Karpas-422 (cell line): ENCODE data around the gene SLC9C1. TPM values are rescaled to one million over a fixed set of nuclear protein-coding genes. Genes with fewer than 3 reads are reported as not detected.
A peak's percentile ranks its signal among the peaks of the same experiment; 100 is the strongest.

Source experiments
- DNase-seq: peaks from one replicate; pipeline ENCODE4 v3.0.0-alpha.2; 2015
- H2AFZ ChIP-seq: fragments of 200-600 bp; sonication (generic); 2 replicates; pipeline ENCODE4 v1.6.1; 2014; ENCODE audit warnings: antibody characterized with exemption, low read length, mixed read lengths
- H3K27ac ChIP-seq: fragments of 200-600 bp; sonication (generic); 2 replicates; pipeline ENCODE4 v1.5.1; 2014; ENCODE audit warnings: mild to moderate bottlenecking, low read length, moderate library complexity
- H3K27me3 ChIP-seq: fragments of 200-600 bp; sonication (generic); 2 replicates; pipeline ENCODE4 v1.6.1; 2014; ENCODE audit warnings: low read length, mixed read lengths
- H3K36me3 ChIP-seq: fragments of 200-600 bp; sonication (generic); 2 replicates; pipeline ENCODE4 v1.6.1; 2014; ENCODE audit warnings: low read length, mixed read lengths; ENCODE audit not compliant: insufficient read depth
- H3K4me1 ChIP-seq: fragments of 200-600 bp; sonication (generic); 2 replicates; pipeline ENCODE4 v1.6.1; 2014; ENCODE audit warnings: mild to moderate bottlenecking, low read length, mixed read lengths
- H3K4me2 ChIP-seq: fragments of 200-600 bp; sonication (generic); 2 replicates; pipeline ENCODE4 v1.6.1; 2014; ENCODE audit warnings: low read length, low read depth, mild to moderate bottlenecking; ENCODE audit not compliant: poor library complexity, severe bottlenecking
- H3K4me3 ChIP-seq: fragments of 200-600 bp; sonication (generic); 2 replicates; pipeline ENCODE4 v1.5.1; 2014; ENCODE audit warnings: mild to moderate bottlenecking, antibody characterized with exemption, low read length, mixed read lengths
- H3K79me2 ChIP-seq: fragments of 200-600 bp; sonication (generic); 2 replicates; pipeline ENCODE4 v1.6.1; 2014; ENCODE audit warnings: mild to moderate bottlenecking, low read length, mixed read lengths
- H3K9ac ChIP-seq: fragments of 200-600 bp; sonication (generic); 2 replicates; pipeline ENCODE4 v1.6.0; 2014; ENCODE audit warnings: low read length
- H3K9me2 ChIP-seq: fragments of 200-600 bp; sonication (generic), shearing (Covaris generic); replicated peaks from 2 replicates; pipeline ENCODE4 v1.6.0; 2014; ENCODE audit warnings: mild to moderate bottlenecking, low read length, moderate library complexity; ENCODE audit not compliant: insufficient read depth
- H3K9me3 ChIP-seq: fragments of 300-700, 200-600 bp; sonication (generic); 2 replicates; pipeline ENCODE4 v1.6.1; 2014; ENCODE audit warnings: low read length, mixed read lengths
- H4K20me1 ChIP-seq: fragments of 200-600 bp; sonication (generic); 2 replicates; pipeline ENCODE4 v1.6.1; 2014; ENCODE audit warnings: mild to moderate bottlenecking, antibody characterized with exemption, low read length, low read depth; ENCODE audit not compliant: insufficient read depth
- total RNA-seq: library from RNA; depleted of rRNA; stranded (reverse); fragments of >200 nt; shearing (Covaris generic); gene quantifications from 2 replicates; pipeline ENCODE4 v1.2.3, GENCODE V29; 2014; ENCODE audit warnings: low replicate concordance

SLC9C1 gene
- total RNA-seq, 1 experiment from 2014 or later = 1.1 TPM

DNA sequence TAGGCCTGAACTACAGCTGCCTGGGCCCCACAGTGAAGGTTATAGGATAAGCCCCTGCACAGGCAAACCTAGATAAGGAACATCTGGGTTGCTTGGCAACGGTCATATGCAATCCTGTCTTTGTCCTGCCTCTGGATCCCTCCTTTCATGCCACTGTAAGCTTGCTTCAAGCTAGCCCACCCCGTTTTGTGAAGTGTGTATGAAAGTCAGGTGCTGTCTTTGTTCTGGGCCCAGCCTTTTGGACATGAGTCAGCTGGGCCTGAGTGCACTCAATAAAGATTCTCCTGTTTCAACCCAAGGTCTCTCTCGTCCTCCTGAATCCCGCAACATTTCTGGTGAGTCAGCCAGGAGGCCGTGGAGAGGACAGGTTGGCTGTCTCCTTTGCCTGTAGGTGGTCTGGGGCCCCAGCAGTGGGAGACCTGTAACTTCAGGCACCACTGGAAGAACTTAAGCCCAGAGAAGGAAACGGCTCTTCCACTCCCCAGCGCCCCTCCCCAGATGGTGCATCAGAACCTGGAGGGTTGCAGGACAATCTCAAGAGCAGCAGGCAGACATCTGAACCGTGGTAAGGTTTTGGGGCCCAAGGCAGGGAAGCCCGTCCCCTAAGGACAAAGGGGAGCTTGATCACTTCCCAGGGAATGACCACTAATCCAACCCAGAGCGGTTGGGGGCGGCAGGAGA lies 8.3 kb upstream of the SLC9C1 start:
- Histone ChIP-seq H3K9ac (no peak overlapping the region), H3K36me3 (no peaks in the 10 kb centered on the region), H3K27ac (no peak overlapping the region)

DNA sequence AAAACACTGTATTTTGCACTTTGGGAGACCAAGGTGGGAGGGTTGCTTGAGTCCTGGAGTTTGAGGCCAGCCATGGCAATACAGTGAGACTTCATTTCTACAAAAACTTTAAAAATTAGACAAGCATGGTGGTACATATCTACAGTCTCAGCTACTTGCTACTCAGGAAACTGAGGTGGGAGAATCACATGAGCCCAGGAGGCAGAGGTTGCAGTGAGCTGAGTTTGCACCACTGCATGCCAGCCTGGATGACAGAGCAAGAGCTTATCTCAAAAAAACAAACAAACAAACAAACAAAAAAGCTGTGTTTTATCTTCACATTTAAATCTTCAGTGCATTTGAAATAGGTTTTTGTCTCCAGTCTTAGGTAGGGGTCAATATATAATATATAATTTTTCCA lies 4.8 kb upstream of the SLC9C1 start:
- H3K36me3 ChIP-seq = no peaks in the 10 kb centered on the region
- no peaks in the 10 kb centered on the region for H3K27me3 ChIP-seq
- H2AFZ ChIP-seq = peak overlapping the region; percentile 23; the same call in 1 of the 2 replicates
- no peaks in the 10 kb centered on the region for H3K79me2 ChIP-seq
- H3K4me2 ChIP-seq = no peak overlapping the region
- no peak for DNase-seq
- H4K20me1 ChIP-seq = no peaks in the 10 kb centered on the region
- H3K27ac ChIP-seq = no peak overlapping the region
- no peaks in the 10 kb centered on the region for H3K9me3 ChIP-seq
- peaks cover 42% of the 10 kb centered on the region for H3K4me1 ChIP-seq
- no peak overlapping the region for H3K9ac ChIP-seq
- H3K4me3 ChIP-seq = no peak overlapping the region
- no peaks in the 10 kb centered on the region for H3K9me2 ChIP-seq

More for the DNA sequence above, 8.3 kb upstream of the SLC9C1 start:
- H3K4me3 ChIP-seq = no peak overlapping the region
- H3K27me3 ChIP-seq = no peaks in the 10 kb centered on the region
- no peak overlapping the region for H3K4me2 ChIP-seq
- no peaks in the 10 kb centered on the region for H3K79me2 ChIP-seq
- H3K9me2 ChIP-seq = no peaks in the 10 kb centered on the region
- H4K20me1 ChIP-seq = no peaks in the 10 kb centered on the region
- H3K9me3 ChIP-seq = no peaks in the 10 kb centered on the region
- H2AFZ ChIP-seq = 0 out of 2 replicates have a peak overlapping the region, but pooled peaks have one; percentile 15
- no peak for DNase-seq
- peaks cover 28% of the 10 kb centered on the region for H3K4me1 ChIP-seq

DNA sequence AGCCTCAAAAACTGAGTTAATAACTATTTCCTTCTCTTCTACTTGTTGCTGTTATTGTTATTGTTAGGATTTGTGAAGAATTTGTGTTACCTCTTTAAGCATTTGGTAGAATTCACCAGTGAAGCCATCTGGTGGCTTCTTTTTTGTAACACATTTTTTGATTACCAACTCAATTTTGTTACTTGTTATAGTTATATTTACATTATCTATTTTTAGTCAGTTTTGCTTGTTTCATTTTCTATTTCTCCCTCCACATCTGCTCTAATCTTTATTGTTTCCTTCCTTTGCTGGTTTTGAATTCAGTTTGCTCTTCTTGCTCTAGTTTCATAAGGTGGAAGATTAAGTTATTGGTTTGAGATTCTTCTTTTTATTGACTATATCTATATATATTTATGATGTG lies 3.7 kb upstream of the SLC9C1 start:
- no peak for DNase-seq
- Histone ChIP-seq H3K9me3 (no peaks in the 10 kb centered on the region), H3K9me2 (no peaks in the 10 kb centered on the region), H3K36me3 (no peaks in the 10 kb centered on the region), H4K20me1 (no peaks in the 10 kb centered on the region), H2AFZ (peak overlapping the region; percentile 79), H3K27ac (peak overlapping the region; percentile 70), H3K4me3 (0 out of 2 replicates have a peak overlapping the region, but pooled peaks have one; percentile 19), H3K27me3 (no peaks in the 10 kb centered on the region), H3K4me2 (peak overlapping the region; percentile 48), H3K4me1 (peaks cover 41% of the 10 kb centered on the region), H3K9ac (peak overlapping the region; percentile 11), H3K79me2 (no peaks in the 10 kb centered on the region)

DNA sequence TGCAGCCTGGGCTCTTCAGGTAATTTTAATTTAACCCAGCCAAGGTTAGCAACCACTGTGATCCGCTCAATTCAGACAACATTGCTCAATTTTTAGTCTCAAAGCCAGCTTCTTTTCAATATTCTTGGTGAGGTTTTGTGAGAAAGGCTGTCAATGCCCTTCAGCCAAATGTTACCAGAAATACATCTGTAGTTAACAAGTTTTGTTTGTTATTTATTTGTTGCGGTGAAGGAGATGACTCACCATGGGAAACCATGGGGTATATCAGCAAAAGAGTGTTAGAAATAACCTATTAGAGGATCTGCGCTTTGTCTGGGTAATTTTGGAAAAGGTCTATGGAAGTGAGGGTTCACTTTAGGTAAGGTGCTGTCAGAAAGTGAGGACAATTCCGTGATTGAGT lies 5.0 kb downstream of the SLC9C1 start:
- Histone ChIP-seq H3K9ac (no peak overlapping the region), H3K79me2 (no peaks in the 10 kb centered on the region), H3K9me2 (no peaks in the 10 kb centered on the region), H3K4me3 (no peak overlapping the region), H3K4me1 (peaks cover 9% of the 10 kb centered on the region), H3K9me3 (no peaks in the 10 kb centered on the region), H3K27me3 (no peaks in the 10 kb centered on the region), H2AFZ (no peak overlapping the region), H4K20me1 (no peaks in the 10 kb centered on the region), H3K4me2 (no peak overlapping the region), H3K36me3 (no peaks in the 10 kb centered on the region), H3K27ac (no peak overlapping the region)
- DNase-seq = no peak

DNA sequence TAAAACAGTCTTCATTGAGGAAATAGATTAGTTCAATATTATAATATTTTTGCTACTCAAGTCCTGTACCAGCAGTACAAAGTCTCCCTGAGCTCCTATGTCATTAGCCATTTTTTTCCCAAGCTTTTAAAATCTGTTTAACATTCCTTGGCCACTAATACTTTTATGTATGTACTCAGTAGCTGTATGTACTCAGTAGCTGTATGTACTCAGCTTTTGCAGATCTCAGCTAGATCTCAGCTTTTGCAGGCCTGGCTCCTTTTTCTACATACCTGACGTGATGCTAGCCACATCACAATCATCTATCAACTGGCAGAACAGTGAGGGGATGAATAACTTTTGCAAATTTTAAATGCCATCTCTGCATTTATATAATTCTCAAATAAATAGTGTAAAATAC lies 13.8 kb downstream of the SLC9C1 start:
- no peak overlapping the region for H3K4me2 ChIP-seq
- H3K9ac ChIP-seq = no peak overlapping the region
- H3K9me2 ChIP-seq = no peaks in the 10 kb centered on the region
- no peak overlapping the region for H3K4me3 ChIP-seq
- no peaks in the 10 kb centered on the region for H3K27me3 ChIP-seq
- H3K27ac ChIP-seq = no peak overlapping the region
- no peaks in the 10 kb centered on the region for H3K36me3 ChIP-seq
- no peak overlapping the region for H2AFZ ChIP-seq
- H4K20me1 ChIP-seq = no peaks in the 10 kb centered on the region
- H3K79me2 ChIP-seq = no peaks in the 10 kb centered on the region
- no peaks in the 10 kb centered on the region for H3K4me1 ChIP-seq
- DNase-seq = no peak
- no peaks in the 10 kb centered on the region for H3K9me3 ChIP-seq

DNA sequence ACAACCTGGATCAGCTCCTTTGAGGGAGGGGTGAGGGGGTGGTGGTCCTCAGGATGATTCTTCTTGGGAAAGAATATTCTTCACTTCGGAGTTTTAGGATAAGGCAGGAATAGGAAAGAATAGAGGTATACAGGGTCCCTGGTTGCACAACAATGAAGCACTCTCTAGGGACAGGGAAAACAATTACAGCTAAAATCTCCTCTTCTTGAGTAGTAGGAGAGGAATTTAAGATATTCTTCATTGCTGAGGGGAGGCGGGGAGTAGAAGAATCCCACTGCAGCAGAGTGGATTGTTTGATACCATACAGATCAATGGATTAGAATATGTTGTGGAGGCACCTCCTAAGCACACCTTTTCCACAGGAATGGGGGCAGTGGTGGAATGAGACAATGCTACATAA lies 20.5 kb downstream of the SLC9C1 start:
- Histone ChIP-seq H3K9me3 (no peaks in the 10 kb centered on the region), H3K4me2 (no peak overlapping the region), H3K4me3 (no peak overlapping the region), H2AFZ (no peak overlapping the region), H3K36me3 (no peaks in the 10 kb centered on the region), H3K9ac (no peak overlapping the region), H4K20me1 (no peaks in the 10 kb centered on the region), H3K4me1 (peaks cover 9% of the 10 kb centered on the region), H3K79me2 (no peaks in the 10 kb centered on the region), H3K27ac (no peak overlapping the region), H3K9me2 (no peaks in the 10 kb centered on the region), H3K27me3 (no peaks in the 10 kb centered on the region)
- no peak for DNase-seq

DNA sequence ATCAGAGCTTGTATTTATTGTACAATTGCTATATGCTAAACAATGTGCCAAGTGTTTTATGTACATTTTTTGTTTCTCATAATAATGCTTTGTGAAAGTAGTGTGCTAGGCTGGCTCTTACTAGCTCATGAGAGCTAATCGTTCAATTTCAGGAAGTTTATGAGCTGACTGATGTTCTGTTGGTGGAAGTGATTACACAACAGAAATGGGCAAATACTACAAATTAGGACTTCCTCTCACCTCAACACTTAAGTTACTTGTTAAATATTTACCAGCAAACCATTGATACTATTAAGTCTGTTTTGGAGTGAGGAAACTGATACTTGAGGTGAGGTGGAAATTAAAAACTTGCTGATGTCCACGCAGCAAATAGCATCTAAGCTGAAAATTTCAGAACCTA lies 32.3 kb downstream of the SLC9C1 start:
- Histone ChIP-seq H3K4me3 (no peak overlapping the region), H3K79me2 (no peaks in the 10 kb centered on the region), H3K9ac (no peak overlapping the region), H4K20me1 (no peaks in the 10 kb centered on the region), H3K36me3 (no peaks in the 10 kb centered on the region), H3K9me2 (no peaks in the 10 kb centered on the region), H3K4me1 (no peaks in the 10 kb centered on the region), H3K9me3 (no peaks in the 10 kb centered on the region), H2AFZ (no peak overlapping the region), H3K4me2 (no peak overlapping the region), H3K27me3 (no peaks in the 10 kb centered on the region), H3K27ac (no peak overlapping the region)
- no peak for DNase-seq

DNA sequence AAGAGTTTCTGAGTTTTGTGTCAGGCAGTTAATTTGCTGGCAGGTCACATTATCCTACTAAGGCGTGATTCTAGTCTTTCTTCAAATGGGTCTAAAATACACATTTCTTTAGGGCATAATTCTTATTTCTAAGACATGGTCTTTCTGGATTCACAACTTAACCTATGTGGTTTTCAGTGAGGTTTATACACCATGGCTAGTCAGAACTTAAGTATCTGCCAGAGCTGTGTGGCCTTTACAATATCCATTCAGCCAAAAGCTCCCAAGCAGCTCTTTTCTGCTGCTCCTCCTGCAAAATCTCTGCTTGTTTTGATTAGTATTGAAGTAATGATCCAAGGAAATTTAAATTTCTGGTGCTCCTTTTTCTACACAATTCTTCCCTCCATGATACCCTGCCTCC lies 33.5 kb downstream of the SLC9C1 start:
- Histone ChIP-seq H3K9ac (no peak overlapping the region), H3K27me3 (no peaks in the 10 kb centered on the region), H3K79me2 (no peaks in the 10 kb centered on the region), H3K27ac (no peak overlapping the region), H3K4me3 (no peak overlapping the region), H3K9me2 (no peaks in the 10 kb centered on the region), H3K9me3 (no peaks in the 10 kb centered on the region), H3K4me2 (no peak overlapping the region), H2AFZ (no peak overlapping the region), H3K4me1 (no peaks in the 10 kb centered on the region), H4K20me1 (no peaks in the 10 kb centered on the region), H3K36me3 (no peaks in the 10 kb centered on the region)
- DNase-seq = no peak
